Prostate gland (tissue), 2 donors: ENCODE results near the gene AKT3.

Experiments
- CTCF ChIP-seq, 4 experiments: fragments of 200-600 bp in 2 of 4; fragments of 450-650 bp in 2 of 4; sonication (generic) in 2 of 4; IDR thresholded peaks; 1 replicate in 3 of 4; 2 replicates in 1 of 4; pipeline ENCODE4 v1.5.1; 2016 to 2019; ENCODE audit warnings: antibody characterized with exemption in 4 of 4, mild to moderate bottlenecking in 2 of 4, moderate library complexity in 2 of 4
- POLR2A ChIP-seq: fragments of 450-650 bp; IDR thresholded peaks from one replicate; pipeline ENCODE4 v1.6.1; 2016; ENCODE audit warnings: antibody characterized with exemption, mild to moderate bottlenecking
- POLR2AphosphoS5 ChIP-seq: sonication (generic); formaldehyde crosslinking; IDR thresholded peaks from one replicate; pipeline ENCODE4 v1.6.1; 2017; ENCODE audit warnings: antibody characterized with exemption

GRCh38 chr1:243848858-243849420 lies 1.1 kb downstream of the AKT3 start:
- no peak for TF ChIP-seq CTCF (IDR thresholded peaks at IDR 0.05)
- peak; percentile 36 for TF ChIP-seq POLR2A
- TF ChIP-seq POLR2AphosphoS5: peak; percentile 45
